Esophagus (tissue), 2 donors: ENCODE measurements around the gene CADM2. TPM values are rescaled to one million over a fixed set of nuclear protein-coding genes. Genes with fewer than 3 reads are reported as not detected.

ENCODE experiments used
- H3K27ac ChIP-seq, 2 donors: one replicate each; pipeline ENCODE4 v1.5.1; 2013; ENCODE audit warnings: low read depth in 2 of 2, mild to moderate bottlenecking in 2 of 2, inconsistent platforms in 1 of 2, low read length in 1 of 2, moderate library complexity in 1 of 2
- H3K27me3 ChIP-seq, 2 donors: one replicate each; pipeline ENCODE4 v1.6.1; 2013; ENCODE audit warnings: low read length in 2 of 2, control low read depth in 1 of 2, mild to moderate bottlenecking in 1 of 2; ENCODE audit not compliant: insufficient read depth in 2 of 2, control insufficient read depth in 1 of 2
- H3K36me3 ChIP-seq, 2 donors: one replicate each; pipeline ENCODE4 v1.6.1; 2013; ENCODE audit warnings: low read length in 1 of 2; ENCODE audit not compliant: control insufficient read depth in 2 of 2, insufficient read depth in 2 of 2
- H3K4me1 ChIP-seq, 2 donors: one replicate each; pipeline ENCODE4 v1.6.1; 2013; ENCODE audit warnings: low read length in 1 of 2; ENCODE audit not compliant: control insufficient read depth in 2 of 2, insufficient read depth in 2 of 2
- H3K4me3 ChIP-seq, 2 donors: one replicate each; pipeline ENCODE4 v1.5.1; 2013; ENCODE audit warnings: low read length in 2 of 2, mild to moderate bottlenecking in 2 of 2, low read depth in 1 of 2, moderate library complexity in 1 of 2
- H3K9me3 ChIP-seq, 2 donors: one replicate each; pipeline ENCODE4 v1.6.1; 2013; ENCODE audit warnings: mild to moderate bottlenecking in 2 of 2, low read depth in 1 of 2, low read length in 1 of 2, moderate library complexity in 1 of 2; ENCODE audit not compliant: control insufficient read depth in 2 of 2, insufficient read depth in 1 of 2
- WGBS, 2 donors: extraction: QIAGEN DNeasy Blood & Tissue Kit; methylation state at CpG; one replicate each; pipeline ENCODE4 v1.1.7; 2013; 5-methylcytosine and 5-hydroxymethylcytosine counted together
- polyA plus RNA-seq, 2 donors: library from polyadenylated mRNA; stranded (reverse); fragments of 200-250 nt; gene quantifications; one replicate each; pipeline ENCODE4 v1.2.3, GENCODE V29; 2013
- donor health status: healthy with polysubstance abuse.
- donor health status: Bipolar disorder and iron deficiency.

The CADM2 gene
- polyA plus RNA-seq, 2 donors, result 0.12 to 0.25 TPM

DNA sequence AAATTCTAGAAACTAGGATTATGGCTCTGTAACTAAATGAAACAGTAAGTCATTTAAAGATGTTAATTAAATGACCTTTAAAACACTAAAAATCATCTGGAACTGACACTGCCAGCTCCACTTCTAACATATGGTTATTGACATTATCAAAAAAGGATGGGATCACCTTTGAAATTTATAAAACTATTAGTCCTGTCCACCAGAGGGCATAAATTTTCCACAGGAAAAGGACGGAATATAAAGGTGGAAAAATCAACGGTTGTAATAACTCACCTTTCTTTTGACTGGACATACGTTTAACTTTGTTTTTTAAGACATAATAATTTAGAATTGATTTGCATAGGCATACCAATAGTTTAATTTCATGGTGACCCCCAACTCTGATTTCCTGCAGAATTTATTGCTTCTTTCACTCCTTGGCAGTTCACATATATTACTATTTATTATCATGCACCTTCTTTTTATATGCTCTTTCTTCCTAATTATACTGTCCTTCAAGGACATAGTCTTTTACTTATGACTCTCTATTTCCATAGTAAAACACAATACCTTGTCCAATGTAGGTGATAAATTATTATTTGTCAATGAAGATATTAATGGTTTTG is 345.7 kb downstream of the CADM2 start:
- no peaks in the 10 kb centered on the region for H3K4me1 ChIP-seq
- no peak overlapping the region for H3K27ac ChIP-seq
- no peaks in the 10 kb centered on the region for H3K27me3 ChIP-seq
- 48 to 58% methylated on average over 3 of the region's 3 CpGs for WGBS, 2 donors
- H3K4me3 ChIP-seq, result no peak overlapping the region
- H3K36me3 ChIP-seq, result no peaks in the 10 kb centered on the region
- no peaks in the 10 kb centered on the region for H3K9me3 ChIP-seq

DNA sequence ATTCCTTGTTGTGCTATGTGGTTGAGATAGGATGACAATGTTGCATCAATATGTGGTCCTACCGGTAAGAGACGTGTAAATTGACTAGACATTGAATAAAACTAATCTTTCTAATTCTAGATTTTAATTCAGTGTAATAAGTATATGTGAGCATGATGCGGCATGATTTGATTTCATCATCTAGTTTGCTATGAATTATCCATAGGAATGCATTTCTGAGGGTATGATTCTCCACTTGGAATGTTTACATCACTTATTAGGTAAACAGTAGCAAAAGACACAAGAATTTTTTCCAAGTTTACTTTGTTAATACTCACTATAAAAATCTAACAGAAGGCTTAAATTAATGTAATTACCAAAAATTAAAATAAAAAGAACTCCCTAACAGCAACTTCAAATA is 353.5 kb downstream of the CADM2 start:
- H3K27me3 ChIP-seq, result no peaks in the 10 kb centered on the region
- WGBS, 2 donors, result 90 to 95% methylated on average over 3 of the region's 3 CpGs
- H3K27ac ChIP-seq, result no peak overlapping the region
- no peaks in the 10 kb centered on the region for H3K9me3 ChIP-seq
- H3K4me1 ChIP-seq, result no peaks in the 10 kb centered on the region
- H3K4me3 ChIP-seq, result no peak overlapping the region
- H3K36me3 ChIP-seq, result no peaks in the 10 kb centered on the region

DNA sequence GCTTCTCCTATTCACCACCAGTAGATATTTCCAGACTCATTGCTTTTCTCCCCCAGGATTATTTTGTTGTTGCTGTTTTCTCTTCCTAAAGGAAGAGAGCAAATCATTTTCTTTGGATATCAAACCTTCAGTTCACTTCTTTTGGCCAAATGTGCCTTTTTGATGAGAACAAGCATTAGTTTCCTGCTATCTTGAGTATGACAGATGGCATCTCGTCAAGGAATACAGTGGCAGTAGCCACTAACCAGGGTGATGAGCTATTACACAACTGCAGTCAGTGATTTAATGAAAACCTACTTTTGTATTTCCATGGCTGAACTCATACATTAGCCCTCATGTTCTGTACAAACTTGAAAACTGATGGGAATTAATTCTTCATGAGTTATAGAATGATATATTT is 354.6 kb downstream of the CADM2 start:
- H3K9me3 ChIP-seq, result no peaks in the 10 kb centered on the region
- no peaks in the 10 kb centered on the region for H3K27me3 ChIP-seq
- H3K4me3 ChIP-seq, result no peak overlapping the region
- H3K4me1 ChIP-seq, result no peaks in the 10 kb centered on the region
- H3K36me3 ChIP-seq, result no peaks in the 10 kb centered on the region
- no peak overlapping the region for H3K27ac ChIP-seq
- WGBS, 2 donors, result 67 to 79% methylated on average over 1 of the region's 1 CpG

DNA sequence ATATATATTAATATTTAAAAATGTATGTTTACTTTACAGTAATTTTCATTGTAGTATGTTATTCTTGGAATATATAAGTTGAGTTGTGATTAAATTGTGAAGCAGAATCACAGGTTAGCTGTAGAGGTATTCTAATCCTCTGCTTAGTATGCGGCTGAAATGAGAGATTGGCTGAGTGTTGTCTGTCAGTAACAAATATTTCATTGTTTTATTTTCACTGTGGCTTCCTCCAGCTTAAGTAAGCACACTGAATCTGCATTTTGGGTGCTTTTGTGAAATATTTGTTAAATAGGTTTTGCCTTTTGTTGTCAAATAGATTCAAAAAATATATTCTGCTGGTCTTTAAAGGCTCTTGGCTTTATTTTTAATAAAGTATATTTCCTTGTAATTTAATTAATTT is 357.5 kb downstream of the CADM2 start:
- Histone ChIP-seq H3K4me3 (no peak overlapping the region), H3K27ac (no peak overlapping the region), H3K9me3 (no peaks in the 10 kb centered on the region), H3K36me3 (no peaks in the 10 kb centered on the region), H3K27me3 (no peaks in the 10 kb centered on the region), H3K4me1 (no peaks in the 10 kb centered on the region)
- 84 to 90% methylated on average over 1 of the region's 1 CpG for WGBS, 2 donors

DNA sequence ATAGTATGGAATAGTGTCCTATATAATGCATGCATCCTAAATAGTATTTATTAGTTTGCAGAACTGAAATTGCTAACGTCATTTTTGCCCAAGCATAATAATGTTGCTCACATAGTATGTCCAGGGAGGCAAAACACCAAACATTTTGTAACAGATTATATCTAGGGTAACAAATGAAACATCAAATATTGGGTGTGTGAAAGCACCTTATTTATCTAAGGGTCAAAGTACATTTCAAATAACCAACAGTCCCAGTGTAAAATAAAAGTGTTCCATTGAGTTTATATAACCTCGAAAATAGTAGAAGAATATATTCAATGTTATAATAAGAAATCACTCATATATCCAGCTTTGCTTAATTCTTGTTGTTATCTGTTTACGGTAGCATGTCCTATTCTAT is 363.1 kb downstream of the CADM2 start:
- H3K36me3 ChIP-seq, result no peaks in the 10 kb centered on the region
- H3K27me3 ChIP-seq, result no peaks in the 10 kb centered on the region
- H3K27ac ChIP-seq, result no peak overlapping the region
- H3K4me3 ChIP-seq, result no peak overlapping the region
- WGBS, 2 donors, result 66 to 82% methylated on average over 3 of the region's 3 CpGs
- H3K9me3 ChIP-seq, result no peaks in the 10 kb centered on the region
- no peaks in the 10 kb centered on the region for H3K4me1 ChIP-seq

DNA sequence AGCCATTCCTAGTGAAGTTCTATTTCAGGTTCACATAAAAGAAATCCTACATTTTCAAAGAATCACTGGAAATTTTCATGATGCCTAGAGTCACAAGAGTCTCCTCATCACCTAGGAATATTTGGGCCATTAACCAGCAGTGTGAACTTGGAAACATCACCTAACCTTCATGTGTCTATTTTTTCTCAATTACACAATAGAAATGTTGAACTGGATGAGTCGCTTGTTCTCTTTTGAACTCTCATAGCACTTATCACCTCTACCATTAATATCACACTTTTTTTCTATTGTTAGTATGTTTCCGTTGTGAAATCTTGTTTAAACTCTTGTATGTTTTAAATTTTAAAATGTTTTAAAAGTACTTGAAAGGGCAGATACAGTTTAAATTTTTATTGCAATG is 371.3 kb downstream of the CADM2 start:
- Histone ChIP-seq H3K4me1 (no peaks in the 10 kb centered on the region), H3K36me3 (no peaks in the 10 kb centered on the region), H3K27me3 (no peaks in the 10 kb centered on the region), H3K4me3 (no peak overlapping the region), H3K9me3 (no peaks in the 10 kb centered on the region), H3K27ac (no peak overlapping the region)
- WGBS, 2 donors, result 73 to 78% methylated on average over 2 of the region's 2 CpGs

DNA sequence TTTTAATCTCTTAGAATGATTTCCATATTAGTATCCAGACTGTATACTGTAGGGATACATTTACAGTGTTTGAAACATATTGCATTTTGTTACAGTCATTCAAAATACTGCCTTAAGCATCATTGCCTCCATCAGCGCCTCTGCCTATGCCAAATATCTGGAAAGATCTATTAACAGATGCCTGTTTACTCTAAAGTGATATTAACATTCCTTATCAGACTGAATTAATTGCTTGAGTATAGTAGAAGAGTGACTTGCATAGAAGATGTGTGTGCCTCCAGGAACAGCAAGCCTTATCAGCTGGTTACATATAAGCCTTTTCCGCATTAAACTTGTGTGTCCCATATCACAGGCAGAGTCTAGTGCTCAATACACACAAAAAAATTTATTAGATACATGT is 379.1 kb downstream of the CADM2 start:
- H3K27me3 ChIP-seq, result no peaks in the 10 kb centered on the region
- H3K4me3 ChIP-seq, result no peak overlapping the region
- no peaks in the 10 kb centered on the region for H3K36me3 ChIP-seq
- 85 to 89% methylated on average over 2 of the region's 2 CpGs for WGBS, 2 donors
- no peaks in the 10 kb centered on the region for H3K9me3 ChIP-seq
- no peaks in the 10 kb centered on the region for H3K4me1 ChIP-seq
- H3K27ac ChIP-seq, result no peak overlapping the region

DNA sequence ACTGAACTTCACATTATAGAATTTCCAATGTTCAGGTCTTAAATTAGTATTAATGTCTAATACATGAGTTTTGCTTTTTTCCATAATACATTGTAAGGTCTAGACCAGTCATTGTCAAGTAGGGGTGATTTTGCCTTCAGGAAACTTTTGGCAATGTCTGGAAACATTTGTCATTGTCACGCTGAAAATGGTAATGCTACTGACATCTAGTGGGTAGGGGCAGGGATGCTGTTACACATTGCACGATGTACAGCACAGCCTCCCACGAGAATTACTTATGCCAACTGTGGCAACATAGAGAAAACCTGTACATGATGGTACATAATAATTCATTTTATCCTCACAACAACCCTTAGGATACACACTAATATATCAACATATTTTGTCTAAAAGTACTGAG is 384.1 kb downstream of the CADM2 start:
- no peaks in the 10 kb centered on the region for H3K9me3 ChIP-seq
- no peak overlapping the region for H3K27ac ChIP-seq
- no peaks in the 10 kb centered on the region for H3K4me1 ChIP-seq
- no peak overlapping the region for H3K4me3 ChIP-seq
- 34 to 43% methylated on average over 3 of the region's 3 CpGs for whole genome bisulfite sequencing, 2 donors
- no peaks in the 10 kb centered on the region for H3K27me3 ChIP-seq
- no peaks in the 10 kb centered on the region for H3K36me3 ChIP-seq

DNA sequence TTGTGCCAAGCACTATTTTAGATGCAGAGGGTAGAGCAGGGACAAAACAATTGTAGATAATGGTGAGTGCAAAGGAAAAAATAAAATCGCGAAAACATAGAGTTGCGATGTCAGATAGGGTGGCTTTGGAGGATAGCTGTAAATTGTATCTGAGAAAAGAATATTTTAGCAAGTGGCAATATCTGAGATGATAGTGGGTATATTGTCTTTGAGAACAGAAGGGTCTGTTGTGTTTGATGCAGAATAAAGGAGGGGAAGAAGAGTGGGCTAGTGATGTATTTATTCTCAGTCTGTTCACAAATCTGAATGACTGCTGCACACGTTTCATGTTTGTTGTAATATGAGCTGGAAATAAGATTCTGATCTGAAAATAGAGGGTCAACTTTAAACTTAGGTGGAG is 396.8 kb downstream of the CADM2 start:
- H3K27ac ChIP-seq, result no peak overlapping the region
- H3K9me3 ChIP-seq, result peaks cover 0 to 4% of the 10 kb centered on the region in 2 donors
- H3K27me3 ChIP-seq, result no peaks in the 10 kb centered on the region
- no peaks in the 10 kb centered on the region for H3K4me1 ChIP-seq
- H3K36me3 ChIP-seq, result no peaks in the 10 kb centered on the region
- WGBS, 2 donors, result 77 to 80% methylated on average over 4 of the region's 4 CpGs
- no peak overlapping the region for H3K4me3 ChIP-seq

DNA sequence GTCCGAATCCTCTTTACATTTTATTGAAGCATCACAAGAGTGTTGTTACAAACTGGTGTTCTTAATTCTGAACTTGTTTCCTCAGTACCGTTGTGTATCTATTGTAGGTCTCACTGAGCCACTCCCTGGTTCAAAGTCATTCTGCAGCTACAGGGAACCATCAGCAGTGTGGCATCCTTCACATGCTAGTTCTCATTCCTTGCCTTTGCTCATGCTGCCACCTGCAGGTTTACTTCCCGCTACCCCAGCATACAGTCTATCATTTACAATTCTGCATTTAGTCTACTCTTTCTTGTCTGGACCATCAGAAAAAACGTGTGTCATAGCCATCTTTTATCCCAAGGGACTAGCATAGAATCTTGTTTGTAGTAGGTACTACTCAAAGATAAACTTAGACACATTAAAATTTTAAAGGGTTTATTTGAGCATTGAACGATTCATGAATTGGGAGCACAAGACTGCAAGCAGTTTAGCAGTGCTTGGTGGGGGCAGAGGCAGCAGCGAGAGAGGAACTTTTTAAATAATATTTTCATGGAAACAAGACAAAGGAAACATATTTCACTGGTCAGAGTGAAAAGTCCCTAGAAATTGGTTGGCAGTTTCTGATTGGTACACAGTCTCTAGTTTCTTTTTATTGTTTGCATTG is 402.1 kb downstream of the CADM2 start:
- H3K36me3 ChIP-seq, result no peaks in the 10 kb centered on the region
- no peak overlapping the region for H3K4me3 ChIP-seq
- no peaks in the 10 kb centered on the region for H3K9me3 ChIP-seq
- H3K27ac ChIP-seq, result no peak overlapping the region
- 32 to 41% methylated on average over 6 of the region's 6 CpGs for WGBS, 2 donors
- no peaks in the 10 kb centered on the region for H3K4me1 ChIP-seq
- no peaks in the 10 kb centered on the region for H3K27me3 ChIP-seq
